GM12878 (cell line): Measurements from ENCODE around the gene DNAJB8. TPM values are rescaled to one million over a fixed set of nuclear protein-coding genes. Genes with fewer than 3 reads are reported as not detected.

Experiments
- ATAC-seq: fragments of 200-7000 bp; cut with Tn5 transposase; 3 replicates; pipeline ENCODE4 v1.9.1; 2020; ENCODE audit warnings: mild to moderate bottlenecking, moderate library complexity
- BruUV-seq: library from RNA; stranded (reverse); fragments of 400-500 nt; replicated peaks from 2 replicates; lab custom pipeline; 2021; lab: Mats Ljungman, UMichigan
- CTCF ChIA-PET: fragments of 300-600 bp; sonication (Branson Sonifier 250); formaldehyde crosslinking; extraction: SDS; loops from one replicate; lab custom pipeline; 2021; ENCODE audit warnings: inconsistent platforms; lab: Yijun Ruan, JAX
- POLR2A ChIA-PET: fragments of 350-600 bp; formaldehyde crosslinking; extraction: SDS; loops from one replicate; lab custom pipeline; 2021; ENCODE audit warnings: inconsistent platforms; lab: Charles Lee
- RAD21 ChIA-PET: fragments of 300-600 bp; sonication (Branson Sonifier 250); formaldehyde crosslinking; loops from one replicate; lab custom pipeline; 2023; ENCODE audit warnings: antibody characterized with exemption; ENCODE audit not compliant: unreplicated experiment; lab: Charles Lee
- SMC1A ChIA-PET: fragments of 300-600 bp; sonication (Branson Sonifier 250); formaldehyde crosslinking; loops from one replicate; lab custom pipeline; 2023; ENCODE audit not compliant: unreplicated experiment, uncharacterized antibody; lab: Charles Lee
- DNase-seq: peaks from one replicate; pipeline ENCODE4 v3.0.0-alpha.2; 2011; ENCODE audit warnings: low read depth, low spot score
- FAIRE-seq: peaks from 3 replicates; lab custom pipeline; 2011; peaks lifted over from hg19 to GRCh38; lab: Jason Lieb, UNC
- H2AFZ ChIP-seq: 2 replicates; pipeline ENCODE4 v1.6.0; 2011; ENCODE audit warnings: low read depth, low read length, control low read depth; ENCODE audit not compliant: control insufficient read depth
- H3K27ac ChIP-seq: 2 replicates; pipeline ENCODE4 v1.5.1; 2011; ENCODE audit warnings: control low read depth; ENCODE audit not compliant: control insufficient read depth, insufficient read depth
- H3K27me3 ChIP-seq, 2 experiments: replicated peaks in 1 of 2; 2 replicates each; pipeline versions ENCODE4 v1.6.0 to v1.6.1; 2011; ENCODE audit warnings: low read length in 1 of 2; ENCODE audit not compliant: control insufficient read depth in 2 of 2, insufficient read depth in 2 of 2
- H3K36me3 ChIP-seq, 2 experiments: 2 replicates each; pipeline ENCODE4 v1.5.1; 2011; ENCODE audit warnings: low read length in 1 of 2; ENCODE audit not compliant: control insufficient read depth in 2 of 2, insufficient read depth in 2 of 2
- H3K4me1 ChIP-seq: 2 replicates; pipeline ENCODE4 v1.6.1; 2011; ENCODE audit warnings: mild to moderate bottlenecking, low read length, moderate library complexity, mixed read lengths; ENCODE audit not compliant: control insufficient read depth, insufficient read depth
- H3K4me2 ChIP-seq: 2 replicates; pipeline ENCODE4 v1.6.0; 2011; ENCODE audit warnings: control low read depth; ENCODE audit not compliant: control insufficient read depth, insufficient read depth
- H3K4me3 ChIP-seq: fragments of 200-600 bp; sonication (generic); 2 replicates; pipeline ENCODE4 v1.5.1; 2016
- H3K79me2 ChIP-seq: 2 replicates; pipeline ENCODE4 v1.6.0; 2011; ENCODE audit warnings: low read length; ENCODE audit not compliant: control insufficient read depth, insufficient read depth
- H3K9ac ChIP-seq: 2 replicates; pipeline ENCODE4 v1.8.0; 2011; ENCODE audit warnings: low read length, control low read depth, mixed read lengths; ENCODE audit not compliant: control insufficient read depth, insufficient read depth
- H3K9me3 ChIP-seq: replicated peaks from 3 replicates; pipeline ENCODE4 v1.5.1; 2011; ENCODE audit warnings: mild to moderate bottlenecking, low read length; ENCODE audit not compliant: control insufficient read depth, insufficient read depth
- H4K20me1 ChIP-seq: 2 replicates; pipeline ENCODE4 v1.6.0; 2011; ENCODE audit not compliant: control insufficient read depth, insufficient read depth
- BRCA1 ChIP-seq: IDR thresholded peaks from 2 replicates; pipeline ENCODE4 v1.6.1; 2011; ENCODE audit warnings: low read depth, low read length, improper control_type of control experiment
- STAT1 ChIP-seq: fragments of 450-650 bp; conservative IDR thresholded peaks from 2 replicates; pipeline ENCODE4 v1.6.1; 2014; ENCODE audit warnings: antibody characterized with exemption, mild to moderate bottlenecking
- SUZ12 ChIP-seq: fragments of 200-600 bp; sonication (generic); IDR thresholded peaks from one replicate; pipeline ENCODE4 v1.6.1; 2018; ENCODE audit warnings: antibody characterized with exemption, mild to moderate bottlenecking; ENCODE audit not compliant: unreplicated experiment
- ZNF274 ChIP-seq: IDR thresholded peaks from one replicate; pipeline ENCODE4 v1.8.0; 2011; ENCODE audit not compliant: insufficient read length, insufficient read depth
- ZNF384 ChIP-seq: IDR thresholded peaks from 2 replicates; pipeline ENCODE4 v1.6.1; 2012; ENCODE audit warnings: low read depth, mild to moderate bottlenecking, low read length, improper control_type of control experiment, borderline replicate concordance
- WGBS: methylation state at CpG from one replicate; pipeline ENCODE4 v1.1.6; 2016; ENCODE audit warnings: low lambda C conversion rate; ENCODE audit not compliant: insufficient replicate concordance, insufficient coverage; ENCODE audit errors: missing lambda C conversion rate; 5-methylcytosine and 5-hydroxymethylcytosine counted together
- in situ Hi-C: fragments of 300-500 bp; cut with MboI; formaldehyde crosslinking; loops from 9 replicates; pipeline ENCODE4 v1.14.3; 2018; ENCODE audit warnings: mixed read lengths
- intact Hi-C: fragments of 100-400 bp; cut with micrococcal nuclease; formaldehyde crosslinking; loops from one replicate; pipeline ENCODE4 v1.14.2; 2022; ENCODE audit not compliant: unreplicated experiment
- polyA plus RNA-seq, 11 experiments: library from polyadenylated mRNA; depleted of rRNA in 4 of 11; unstranded in 6 of 11; stranded (reverse) in 5 of 11; fragments of >200 nt; fragmentation: Nextera tagmentation in 4 of 11; fragmentation: Illumina TruSeq in 1 of 11; extraction: Ambion mirVana in 4 of 11; extraction: Trizol in 1 of 11; gene quantifications; 1 replicate in 1 of 11; 2 replicates in 10 of 11; pipeline versions ENCODE4 v1.2.1 to v1.2.3, GENCODE V29; 2011 to 2016; ENCODE audit warnings: inconsistent platforms in 2 of 11, missing spikeins in 2 of 11, low read depth in 1 of 11
- total RNA-seq, 4 experiments: library from RNA; depleted of rRNA in 3 of 4; stranded (reverse); fragments of >200 nt in 3 of 4; fragmentation: Illumina TruSeq in 1 of 4; extraction: Trizol in 1 of 4; gene quantifications; 2 replicates each; pipeline versions ENCODE4 v1.2.1 to v1.2.3, GENCODE V29; 2013 to 2021
- TF ChIP-seq, protein P1 (sequence below): IDR thresholded peaks from 2 replicates; pipeline ENCODE4 v1.6.1; 2012; ENCODE audit warnings: low read length, inconsistent platforms

DNAJB8 gene
- total and polyA plus RNA-seq, 10 of the 15 experiments (the other 5 are each of a cell fraction or from before 2014, with no cell fraction given), result not detected

GRCh38 chr3:128484404-128485281, 18.0 kb upstream of the DNAJB8 start:
- no TSS peak for BruUV-seq
- ChIA-PET RAD21 (no interaction called here), POLR2A (no interaction called here), SMC1A (interaction anchor here (0.9 kb wide), 1 partner anchor 122 kb away, joined by 3 read pairs; no protein-coding TSS in a partner anchor), CTCF (interaction anchor here (0.7 kb wide), 1 partner anchor 57 kb away, joined by 3 read pairs; no protein-coding TSS in a partner anchor)
- H3K79me2 ChIP-seq, result no peaks in the 10 kb centered on the region
- H3K36me3 ChIP-seq, result no peaks in the 10 kb centered on the region
- intact Hi-C loops (no loop called here), in situ Hi-C loops (no loop called here)
- H3K9ac ChIP-seq, result no peak overlapping the region
- H3K4me3 ChIP-seq, result no peak overlapping the region
- H3K4me1 ChIP-seq, result no peaks in the 10 kb centered on the region
- no peak overlapping the region for H3K27ac ChIP-seq
- no peaks in the 10 kb centered on the region for H4K20me1 ChIP-seq
- H2AFZ ChIP-seq, result no peak overlapping the region
- peaks cover 17 to 30% of the 10 kb centered on the region in 2 experiments for H3K27me3 ChIP-seq
- no peak for ATAC-seq
- FAIRE-seq, result no peak
- WGBS, result 26% methylated on average over 15 of the region's 16 CpGs
- no peaks in the 10 kb centered on the region for H3K9me3 ChIP-seq
- TF ChIP-seq ZNF384, result no peak
- TF ChIP-seq SUZ12, result no peak
- no peak for TF ChIP-seq STAT1
- TF ChIP-seq ZNF274, result no peak
- TF ChIP-seq BRCA1, result no peak
- TF ChIP-seq, protein P1, sequence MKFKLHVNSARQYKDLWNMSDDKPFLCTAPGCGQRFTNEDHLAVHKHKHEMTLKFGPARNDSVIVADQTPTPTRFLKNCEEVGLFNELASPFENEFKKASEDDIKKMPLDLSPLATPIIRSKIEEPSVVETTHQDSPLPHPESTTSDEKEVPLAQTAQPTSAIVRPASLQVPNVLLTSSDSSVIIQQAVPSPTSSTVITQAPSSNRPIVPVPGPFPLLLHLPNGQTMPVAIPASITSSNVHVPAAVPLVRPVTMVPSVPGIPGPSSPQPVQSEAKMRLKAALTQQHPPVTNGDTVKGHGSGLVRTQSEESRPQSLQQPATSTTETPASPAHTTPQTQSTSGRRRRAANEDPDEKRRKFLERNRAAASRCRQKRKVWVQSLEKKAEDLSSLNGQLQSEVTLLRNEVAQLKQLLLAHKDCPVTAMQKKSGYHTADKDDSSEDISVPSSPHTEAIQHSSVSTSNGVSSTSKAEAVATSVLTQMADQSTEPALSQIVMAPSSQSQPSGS, result no peak
- TF ChIP-seq, all 136 proteins: peak for 0
- H3K4me2 ChIP-seq, result no peak overlapping the region
- DNase-seq, result no peak
